Measurements from ENCODE around the gene CLIC3.

The CLIC3 gene

DNA sequence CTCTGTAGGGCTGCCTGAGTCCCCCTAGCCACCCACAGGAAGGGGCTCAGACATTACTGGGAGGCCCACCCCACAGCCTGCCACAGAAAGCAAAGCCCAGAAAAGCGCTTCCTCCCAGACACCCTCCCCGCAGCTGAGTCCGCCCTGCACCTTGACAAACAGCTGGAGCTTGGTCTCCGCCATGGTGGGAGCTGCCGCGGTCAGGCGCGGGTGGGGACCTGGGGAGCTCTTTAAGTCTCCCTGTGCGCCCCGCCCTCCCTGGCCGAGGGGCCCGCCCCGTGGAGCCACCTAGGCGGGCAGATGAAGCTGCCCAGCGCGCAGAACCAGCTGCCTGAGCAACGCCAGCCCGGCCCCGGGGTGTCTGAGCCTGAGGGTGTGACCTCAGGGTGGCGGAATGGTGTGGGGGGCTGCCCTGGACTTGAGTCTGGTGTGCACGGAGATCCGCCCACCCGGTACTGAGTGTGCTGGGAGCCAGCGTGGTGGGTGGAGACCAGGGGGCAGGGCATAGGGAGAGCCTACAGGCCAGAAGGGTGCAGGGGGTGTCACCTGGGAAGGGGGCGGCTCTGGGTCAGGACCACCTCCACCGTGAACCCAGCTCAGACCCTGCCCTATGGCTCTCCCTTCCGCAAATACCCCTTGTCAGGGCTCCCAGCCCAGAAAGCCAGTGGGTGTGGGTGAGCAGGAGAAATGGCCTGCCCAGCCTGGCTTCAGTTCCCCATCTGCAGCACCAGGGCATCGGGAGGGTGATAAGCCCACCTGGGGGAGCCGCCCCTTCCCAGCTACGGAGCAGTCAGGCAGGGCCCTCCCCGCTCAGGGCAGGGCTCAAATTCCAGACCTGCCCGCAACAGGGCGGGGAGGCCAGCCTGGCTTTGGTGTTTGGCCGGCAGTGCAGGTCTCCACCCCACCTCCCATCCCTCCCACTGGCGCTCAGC is at the start of gene CLIC3:
CLIC3 (minus strand) TSS at position 208 of the 932 bp plus-strand sequence; CDS start at position 183, 25 bp downstream.
- no peaks in the 10 kb centered on the region for H3K9me3 ChIP-seq (ENCODE audit: control insufficient read depth, insufficient read depth, low read depth, low read length)
- H3K27me3 ChIP-seq (ENCODE audit: control insufficient read depth, insufficient read depth, low read length), result peaks cover 23% of the 10 kb centered on the region
- peak within 1 kb of the TSS; percentile 37; the same call in 1 of the 2 replicates for H3K4me3 ChIP-seq (ENCODE audit: low read depth, low read length)
- H3K27ac ChIP-seq (ENCODE audit: low read depth, low read length), result no peak within 1 kb of the TSS
- no peak within 1 kb of the TSS for H3K9ac ChIP-seq (ENCODE audit: low read length)
- peaks cover 20% of the 10 kb centered on the region for H3K4me1 ChIP-seq (ENCODE audit: control insufficient read depth, insufficient read depth, low read length)
- no peaks in the 10 kb centered on the region for H3K36me3 ChIP-seq (ENCODE audit: control insufficient read depth, insufficient read depth, low read length)

- Histone ChIP-seq H3K9ac (ENCODE audit: low read length) (no peak overlapping the region), H3K4me3 (ENCODE audit: low read depth, low read length) (peak overlapping the region; percentile 78)
These were observed 49.1 kb upstream of the CLIC3 start for GRCh38 chr9:137045294-137046087.

DNA sequence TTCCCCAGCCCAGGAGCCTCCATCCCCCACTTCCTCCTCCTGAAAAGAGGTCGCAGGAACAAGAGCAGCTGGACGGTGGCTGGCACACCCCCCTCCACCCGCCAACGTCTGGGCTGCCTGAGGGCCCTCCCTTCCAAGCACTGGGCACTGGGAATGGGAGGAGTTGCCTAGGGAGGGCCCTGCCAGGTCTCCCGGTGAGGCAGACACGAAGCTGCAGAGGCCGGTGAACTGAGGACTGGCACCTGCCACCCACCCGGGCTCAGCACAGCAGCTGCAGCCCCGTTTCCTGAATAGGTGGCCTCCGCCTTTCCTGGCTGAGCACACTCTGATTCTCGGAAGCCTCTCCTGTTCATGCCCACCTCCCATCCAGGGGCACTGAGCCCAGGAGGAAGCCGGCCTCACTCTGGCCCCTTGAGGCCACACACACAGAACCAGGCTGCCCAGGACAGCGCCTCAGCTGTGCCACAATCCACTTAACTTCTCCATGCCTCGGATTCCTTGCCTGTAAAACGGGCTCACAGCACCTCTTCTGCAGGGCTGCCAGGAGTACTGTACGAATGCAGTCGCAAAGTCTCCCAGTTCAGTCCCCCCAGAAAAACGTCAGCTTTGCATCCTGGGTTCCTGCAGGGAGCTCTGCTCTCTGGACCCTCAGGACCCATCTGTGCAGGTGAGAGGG is 48.3 kb upstream of the CLIC3 start:
- Histone ChIP-seq H3K9ac (ENCODE audit: low read length) (no peak overlapping the region), H3K4me3 (ENCODE audit: low read depth, low read length) (peak overlapping the region; percentile 78), H3K27ac (ENCODE audit: low read depth, low read length) (no peak overlapping the region)

More at GRCh38 chr9:137045294-137046087, 49.1 kb upstream of the CLIC3 start:
- Histone ChIP-seq H3K27me3 (ENCODE audit: control insufficient read depth, insufficient read depth, low read length) (peaks cover 71% of the 10 kb centered on the region), H3K4me1 (ENCODE audit: control insufficient read depth, insufficient read depth, low read length) (peaks cover 6% of the 10 kb centered on the region; the same call in 1 of the 2 replicates), H3K27ac (ENCODE audit: low read depth, low read length) (no peak overlapping the region), H3K36me3 (ENCODE audit: control insufficient read depth, insufficient read depth, low read length) (no peaks in the 10 kb centered on the region; the same call in 1 of the 2 replicates), H3K9me3 (ENCODE audit: control insufficient read depth, insufficient read depth, low read depth, low read length) (no peaks in the 10 kb centered on the region)

GRCh38 chr9:137044037-137044436 is 47.7 kb upstream of the CLIC3 start:
- peaks cover 2% of the 10 kb centered on the region; the same call in 1 of the 2 replicates for H3K4me1 ChIP-seq (ENCODE audit: control insufficient read depth, insufficient read depth, low read length)
- no peak overlapping the region for H3K27ac ChIP-seq (ENCODE audit: low read depth, low read length)
- no peak overlapping the region for H3K9ac ChIP-seq (ENCODE audit: low read length)
- peaks cover 57% of the 10 kb centered on the region for H3K27me3 ChIP-seq (ENCODE audit: control insufficient read depth, insufficient read depth, low read length)
- H3K4me3 ChIP-seq (ENCODE audit: low read depth, low read length), result no peak overlapping the region
- peaks cover 10% of the 10 kb centered on the region for H3K36me3 ChIP-seq (ENCODE audit: control insufficient read depth, insufficient read depth, low read length)
- H3K9me3 ChIP-seq (ENCODE audit: control insufficient read depth, insufficient read depth, low read depth, low read length), result no peaks in the 10 kb centered on the region

More for the DNA sequence above, 48.3 kb upstream of the CLIC3 start:
- Histone ChIP-seq H3K27me3 (ENCODE audit: control insufficient read depth, insufficient read depth, low read length) (peaks cover 63% of the 10 kb centered on the region), H3K9me3 (ENCODE audit: control insufficient read depth, insufficient read depth, low read depth, low read length) (no peaks in the 10 kb centered on the region), H3K36me3 (ENCODE audit: control insufficient read depth, insufficient read depth, low read length) (peaks cover 5% of the 10 kb centered on the region), H3K4me1 (ENCODE audit: control insufficient read depth, insufficient read depth, low read length) (peaks cover 6% of the 10 kb centered on the region; the same call in 1 of the 2 replicates)

GRCh38 chr9:137042751-137043727 is 46.7 kb upstream of the CLIC3 start:
- Histone ChIP-seq H3K27ac (ENCODE audit: low read depth, low read length) (no peak overlapping the region), H3K9ac (ENCODE audit: low read length) (no peak overlapping the region), H3K9me3 (ENCODE audit: control insufficient read depth, insufficient read depth, low read depth, low read length) (no peaks in the 10 kb centered on the region), H3K4me3 (ENCODE audit: low read depth, low read length) (no peak overlapping the region), H3K27me3 (ENCODE audit: control insufficient read depth, insufficient read depth, low read length) (peaks cover 48% of the 10 kb centered on the region), H3K36me3 (ENCODE audit: control insufficient read depth, insufficient read depth, low read length) (peaks cover 15% of the 10 kb centered on the region), H3K4me1 (ENCODE audit: control insufficient read depth, insufficient read depth, low read length) (no peaks in the 10 kb centered on the region)

DNA sequence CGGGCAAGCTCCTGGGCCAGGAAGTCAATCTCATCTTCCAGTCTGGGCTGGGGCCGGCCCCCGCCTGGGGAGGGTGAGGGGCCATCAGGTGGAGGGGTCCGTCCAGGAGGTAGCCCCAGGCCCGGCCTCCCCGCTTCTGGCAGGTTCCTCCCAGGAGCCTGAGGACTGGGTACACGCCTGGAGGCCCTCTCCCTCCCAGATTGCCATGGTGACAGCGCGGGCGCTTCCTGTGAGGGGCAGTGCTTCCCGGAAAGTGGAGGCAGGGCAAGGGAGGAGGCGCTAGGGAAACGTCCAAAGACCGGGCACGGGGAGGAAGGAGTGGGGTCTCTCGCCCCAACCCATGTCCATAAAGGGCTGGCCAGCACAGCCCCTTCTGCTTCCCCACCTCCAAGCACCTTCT is 44.8 kb upstream of the CLIC3 start:
- Histone ChIP-seq H3K9ac (ENCODE audit: low read length) (no peak overlapping the region), H3K27me3 (ENCODE audit: control insufficient read depth, insufficient read depth, low read length) (peaks cover 30% of the 10 kb centered on the region), H3K36me3 (ENCODE audit: control insufficient read depth, insufficient read depth, low read length) (peaks cover 15% of the 10 kb centered on the region), H3K9me3 (ENCODE audit: control insufficient read depth, insufficient read depth, low read depth, low read length) (no peaks in the 10 kb centered on the region), H3K27ac (ENCODE audit: low read depth, low read length) (no peak overlapping the region), H3K4me1 (ENCODE audit: control insufficient read depth, insufficient read depth, low read length) (no peaks in the 10 kb centered on the region), H3K4me3 (ENCODE audit: low read depth, low read length) (no peak overlapping the region)

DNA sequence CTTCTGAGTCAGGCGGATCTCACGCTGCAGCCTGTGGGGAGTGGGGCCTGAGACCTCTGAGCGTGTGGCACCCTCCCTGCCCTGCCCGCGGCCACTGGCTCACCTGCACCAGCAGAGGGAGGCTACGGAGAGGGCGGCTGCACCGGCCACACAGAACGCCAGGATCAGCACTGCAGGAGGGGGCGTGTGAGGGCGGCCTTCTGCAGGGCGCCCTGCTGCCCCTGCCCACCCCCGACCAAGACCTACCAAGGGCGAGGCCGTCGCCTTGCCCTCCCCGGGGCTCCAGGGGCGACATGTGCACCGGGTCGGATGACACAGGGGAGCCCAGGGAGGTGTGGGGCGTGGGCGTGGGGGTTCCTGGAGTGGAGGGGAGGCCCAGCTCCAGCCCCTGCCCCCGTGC is 44.2 kb upstream of the CLIC3 start:
- Histone ChIP-seq H3K27ac (ENCODE audit: low read depth, low read length) (no peak overlapping the region), H3K9ac (ENCODE audit: low read length) (no peak overlapping the region), H3K27me3 (ENCODE audit: control insufficient read depth, insufficient read depth, low read length) (peaks cover 25% of the 10 kb centered on the region)

DNA sequence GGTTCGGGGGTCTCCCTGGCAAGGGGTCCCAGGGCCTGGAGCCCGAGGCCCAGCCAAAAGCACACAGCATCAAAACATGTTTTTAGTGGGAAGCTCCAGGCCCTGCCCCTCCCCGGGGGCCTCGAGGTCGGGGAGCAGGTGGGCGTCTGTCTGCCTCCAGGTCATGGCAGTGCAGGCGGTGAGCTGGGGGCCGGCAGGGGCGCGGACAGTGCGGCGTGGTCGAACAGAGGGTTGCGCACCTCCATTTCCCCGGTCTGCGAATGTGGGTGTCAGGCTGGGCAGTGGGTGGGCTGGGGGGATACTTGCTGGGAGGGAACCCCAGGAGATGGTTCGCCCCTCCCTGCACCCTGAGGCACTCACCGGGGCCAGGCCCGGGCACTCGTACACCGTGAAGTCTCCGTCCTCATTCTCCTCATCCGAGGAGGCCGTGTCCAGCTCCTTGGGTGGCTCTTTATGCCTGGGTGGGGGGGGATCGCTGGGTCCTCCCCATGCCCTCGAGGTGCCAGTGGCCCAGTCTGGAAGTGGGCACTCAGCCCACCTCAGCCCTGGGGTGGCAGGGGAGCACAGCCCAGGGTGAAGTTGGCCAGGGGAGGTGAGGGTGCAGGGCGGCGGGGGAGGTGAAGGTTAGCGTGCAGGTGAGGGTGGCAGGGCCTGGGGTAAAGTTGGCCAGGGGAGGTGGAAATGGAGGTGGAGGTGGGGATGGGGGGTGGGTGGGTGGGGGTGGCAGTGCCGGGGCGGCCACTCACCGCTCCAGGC is 43.4 kb upstream of the CLIC3 start:
- H3K36me3 ChIP-seq (ENCODE audit: control insufficient read depth, insufficient read depth, low read length), result peaks cover 15% of the 10 kb centered on the region
- H3K9me3 ChIP-seq (ENCODE audit: control insufficient read depth, insufficient read depth, low read depth, low read length), result no peaks in the 10 kb centered on the region
- no peak overlapping the region for H3K4me3 ChIP-seq (ENCODE audit: low read depth, low read length)
- H3K9ac ChIP-seq (ENCODE audit: low read length), result no peak overlapping the region
- no peak overlapping the region for H3K27ac ChIP-seq (ENCODE audit: low read depth, low read length)
- H3K4me1 ChIP-seq (ENCODE audit: control insufficient read depth, insufficient read depth, low read length), result no peaks in the 10 kb centered on the region
- peaks cover 20% of the 10 kb centered on the region for H3K27me3 ChIP-seq (ENCODE audit: control insufficient read depth, insufficient read depth, low read length)

More for the DNA sequence above, 44.2 kb upstream of the CLIC3 start:
- Histone ChIP-seq H3K36me3 (ENCODE audit: control insufficient read depth, insufficient read depth, low read length) (peaks cover 15% of the 10 kb centered on the region), H3K4me1 (ENCODE audit: control insufficient read depth, insufficient read depth, low read length) (no peaks in the 10 kb centered on the region), H3K4me3 (ENCODE audit: low read depth, low read length) (no peak overlapping the region), H3K9me3 (ENCODE audit: control insufficient read depth, insufficient read depth, low read depth, low read length) (no peaks in the 10 kb centered on the region)

GRCh38 chr9:137038916-137039315 is 42.5 kb upstream of the CLIC3 start:
- Histone ChIP-seq H3K4me1 (ENCODE audit: control insufficient read depth, insufficient read depth, low read length) (no peaks in the 10 kb centered on the region), H3K27me3 (ENCODE audit: control insufficient read depth, insufficient read depth, low read length) (peaks cover 16% of the 10 kb centered on the region; the same call in 1 of the 2 replicates), H3K36me3 (ENCODE audit: control insufficient read depth, insufficient read depth, low read length) (peaks cover 15% of the 10 kb centered on the region), H3K9me3 (ENCODE audit: control insufficient read depth, insufficient read depth, low read depth, low read length) (no peaks in the 10 kb centered on the region), H3K4me3 (ENCODE audit: low read depth, low read length) (no peak overlapping the region), H3K27ac (ENCODE audit: low read depth, low read length) (no peak overlapping the region), H3K9ac (ENCODE audit: low read length) (no peak overlapping the region)
